Endothelial cell of umbilical vein (primary cell): ENCODE measurements around the gene KPNB1. TPM values are rescaled to one million over a fixed set of nuclear protein-coding genes. Genes with fewer than 3 reads are reported as not detected.

Experiments
- BruUV-seq: library from RNA; stranded (reverse); fragments of 400-500 nt; replicated peaks from 2 replicates; lab custom pipeline; 2021; lab: Mats Ljungman, UMichigan
- CTCF ChIA-PET: fragments of 300-600, 350-600 bp; sonication (Branson Sonifier 250); formaldehyde crosslinking; loops from one replicate; lab custom pipeline; 2021; ENCODE audit warnings: antibody characterized with exemption, inconsistent platforms; lab: Charles Lee
- POLR2A ChIA-PET: fragments of 300-600, 350-600 bp; sonication (Branson Sonifier 250); formaldehyde crosslinking; loops from one replicate; lab custom pipeline; 2021; ENCODE audit warnings: antibody characterized with exemption, inconsistent platforms; lab: Charles Lee
- DNase-seq: peaks from one replicate; pipeline ENCODE4 v3.0.0-alpha.2; 2011; ENCODE audit warnings: low read depth, low spot score
- FAIRE-seq: peaks from 2 replicates; lab custom pipeline; 2011; peaks lifted over from hg19 to GRCh38; lab: Jason Lieb, UNC
- H2AFZ ChIP-seq: 2 replicates; pipeline ENCODE4 v1.6.0; 2012; ENCODE audit warnings: low read depth, low read length, control low read depth, inconsistent platforms
- H3K27ac ChIP-seq: 2 replicates; pipeline ENCODE4 v1.5.1; 2011; ENCODE audit warnings: low read depth, mild to moderate bottlenecking, control low read depth, low read length, moderate library complexity; ENCODE audit not compliant: insufficient read depth
- H3K27me3 ChIP-seq, 2 experiments: 2 replicates each; pipeline versions ENCODE4 v1.6.0 to v1.6.1; 2011; ENCODE audit warnings: low read length in 2 of 2, mixed read lengths in 1 of 2; ENCODE audit not compliant: control insufficient read depth in 2 of 2, insufficient read depth in 2 of 2
- H3K36me3 ChIP-seq, 2 experiments: 2 replicates in 1 of 2; 3 replicates in 1 of 2; pipeline ENCODE4 v1.5.1; 2011; ENCODE audit warnings: low read length in 2 of 2, mild to moderate bottlenecking in 1 of 2, moderate library complexity in 1 of 2; ENCODE audit not compliant: control insufficient read depth in 2 of 2, insufficient read depth in 2 of 2; ENCODE audit errors: extremely low read depth in 1 of 2
- H3K4me1 ChIP-seq: 3 replicates; pipeline ENCODE4 v1.5.1; 2011; ENCODE audit warnings: mild to moderate bottlenecking, low read length; ENCODE audit not compliant: control insufficient read depth, insufficient read depth; ENCODE audit errors: extremely low read depth
- H3K4me2 ChIP-seq: 2 replicates; pipeline ENCODE4 v1.6.1; 2011; ENCODE audit warnings: low read length, control low read depth, mixed read lengths; ENCODE audit not compliant: insufficient read depth
- H3K4me3 ChIP-seq, 3 experiments: fragments of 200-600 bp in 1 of 3; sonication (generic), shearing (Covaris generic) in 1 of 3; replicated peaks in 1 of 3; 2 replicates each; pipeline ENCODE4 v1.5.1; 2011 to 2016; ENCODE audit warnings: control low read depth in 3 of 3, low read length in 3 of 3, mild to moderate bottlenecking in 2 of 3, inconsistent platforms in 1 of 3, low read depth in 1 of 3, moderate library complexity in 1 of 3; ENCODE audit not compliant: insufficient read depth in 1 of 3
- H3K79me2 ChIP-seq: 2 replicates; pipeline ENCODE4 v1.6.0; 2012; ENCODE audit warnings: low read length, inconsistent platforms; ENCODE audit not compliant: control insufficient read depth, insufficient read depth
- H3K9ac ChIP-seq: replicated peaks from 2 replicates; pipeline ENCODE3; 2011; ENCODE audit warnings: low read length, control low read depth; ENCODE audit not compliant: insufficient read depth; ENCODE audit errors: extremely low read depth
- H3K9me1 ChIP-seq: replicated peaks from 3 replicates; pipeline ENCODE4 v1.6.0; 2011; ENCODE audit warnings: mild to moderate bottlenecking, low read length; ENCODE audit not compliant: control insufficient read depth, insufficient read depth; ENCODE audit errors: extremely low read depth
- H3K9me3 ChIP-seq: replicated peaks from 2 replicates; pipeline ENCODE4 v1.5.1; 2012; ENCODE audit warnings: low read length, inconsistent platforms; ENCODE audit not compliant: control insufficient read depth, insufficient read depth
- H4K20me1 ChIP-seq: replicated peaks from 2 replicates; pipeline ENCODE3; 2011; ENCODE audit warnings: mild to moderate bottlenecking, low read length; ENCODE audit not compliant: control insufficient read depth, insufficient read depth; ENCODE audit errors: extremely low read depth
- EZH2 ChIP-seq: IDR thresholded peaks from 2 replicates; pipeline ENCODE4 v1.6.1; 2012; ENCODE audit warnings: borderline replicate concordance, low read depth, mild to moderate bottlenecking, moderate library complexity, low read length, inconsistent platforms; ENCODE audit not compliant: severe bottlenecking
- FOS ChIP-seq: IDR thresholded peaks from 2 replicates; pipeline ENCODE4 v1.6.1; 2011; ENCODE audit warnings: mild to moderate bottlenecking, low read length, moderate library complexity, borderline replicate concordance; ENCODE audit not compliant: insufficient read depth
- GATA2 ChIP-seq: IDR thresholded peaks from 2 replicates; pipeline ENCODE4 v1.7.0; 2011; ENCODE audit warnings: low read depth, mild to moderate bottlenecking, moderate library complexity, mixed read lengths, low read length; ENCODE audit not compliant: insufficient read length, insufficient read depth
- JUN ChIP-seq: IDR thresholded peaks from 2 replicates; pipeline ENCODE4 v1.6.1; 2011; ENCODE audit warnings: borderline replicate concordance, low read depth; ENCODE audit not compliant: insufficient read length, insufficient read depth
- MYC ChIP-seq: IDR thresholded peaks from one replicate; pipeline ENCODE4 v1.6.1; 2011; ENCODE audit warnings: mild to moderate bottlenecking, low read depth, low read length
- POLR2A ChIP-seq: IDR thresholded peaks from 2 replicates; pipeline ENCODE4 v1.6.1; 2012; ENCODE audit warnings: low read depth, mild to moderate bottlenecking, control low read depth, low read length
- POLR2AphosphoS5 ChIP-seq: IDR thresholded peaks from 2 replicates; pipeline ENCODE4 v1.6.1; 2012; ENCODE audit warnings: low read depth, mild to moderate bottlenecking, control low read depth, low read length, moderate library complexity; ENCODE audit not compliant: insufficient read depth
- dilution Hi-C: fragments of 300-500 bp; cut with MboI; formaldehyde crosslinking; loops from one replicate; pipeline ENCODE4 v1.15.0; 2019; ENCODE audit warnings: low sequenced_read_pairs; ENCODE audit not compliant: extremely low pct_ligation_motif_present
- intact Hi-C: fragments of 100-400 bp; cut with micrococcal nuclease; formaldehyde crosslinking; loops from one replicate; pipeline ENCODE4 v1.10.0; 2022
- polyA plus RNA-seq, 4 experiments: library from polyadenylated mRNA; depleted of rRNA in 3 of 4; stranded (reverse) in 3 of 4; unstranded in 1 of 4; fragments of >200 nt; gene quantifications; 2 replicates each; pipeline versions ENCODE4 v1.2.1 to v1.2.3, GENCODE V29; 2011 to 2012; ENCODE audit warnings: missing spikeins in 1 of 4
- total RNA-seq: library from RNA; stranded (reverse); gene quantifications from 2 replicates; pipeline ENCODE4 v1.2.3, GENCODE V29; 2021
- TF ChIP-seq, protein P1 (sequence below): IDR thresholded peaks from 2 replicates; pipeline ENCODE4 v1.6.1; 2011; ENCODE audit not compliant: insufficient read depth, insufficient read length
- TF ChIP-seq, protein P2 (sequence below), 2 donors: IDR thresholded peaks; 1 replicate in 1 of 2; 2 replicates in 1 of 2; pipeline ENCODE4 v1.5.1; 2011; ENCODE audit warnings: low read length in 2 of 2, mild to moderate bottlenecking in 2 of 2, moderate library complexity in 2 of 2, control low read depth in 1 of 2, inconsistent platforms in 1 of 2, low read depth in 1 of 2; ENCODE audit not compliant: insufficient read depth in 1 of 2; ENCODE audit errors: extremely low read depth in 1 of 2

Gene KPNB1
- total and polyA plus RNA-seq, 2 donors (not counting 3 experiments of a cell fraction or from before 2014, with no cell fraction given) = 119 to 495 TPM

DNA sequence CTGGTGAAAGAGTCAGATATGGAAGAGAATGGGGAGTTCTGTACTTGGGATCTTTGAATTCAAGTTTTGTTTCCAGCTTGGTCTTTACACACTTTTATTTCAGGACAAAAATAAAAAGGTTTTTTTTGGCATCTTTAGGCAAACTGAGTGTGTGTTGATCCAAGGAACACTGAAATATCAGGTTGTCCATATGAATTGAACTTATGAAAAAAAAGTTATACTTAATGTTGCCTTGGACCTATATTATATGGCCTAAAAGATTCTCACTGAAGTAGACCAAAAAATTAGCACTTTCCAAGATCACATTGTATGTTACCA is 14.9 kb downstream of the KPNB1 start:
- Histone ChIP-seq H3K4me3 (no peak overlapping the region), H3K9me1 (no peaks in the 10 kb centered on the region), H3K9me3 (no peaks in the 10 kb centered on the region), H3K4me2 (no peak overlapping the region), H2AFZ (no peak overlapping the region), H3K27ac (no peak overlapping the region), H3K36me3 (peaks cover 43 to 64% of the 10 kb centered on the region in 2 experiments), H4K20me1 (peaks cover 16% of the 10 kb centered on the region), H3K9ac (no peak overlapping the region), H3K27me3 (no peaks in the 10 kb centered on the region), H3K4me1 (no peaks in the 10 kb centered on the region), H3K79me2 (peaks cover 37% of the 10 kb centered on the region)
- dilution Hi-C loops = no loop called here
- DNase-seq (no peak), FAIRE-seq (no peak)
- intact Hi-C loops = loop anchor here (5.0 kb wide), 1 partner anchor 138 kb away; no protein-coding TSS in a partner anchor
- TF ChIP-seq, protein P1, sequence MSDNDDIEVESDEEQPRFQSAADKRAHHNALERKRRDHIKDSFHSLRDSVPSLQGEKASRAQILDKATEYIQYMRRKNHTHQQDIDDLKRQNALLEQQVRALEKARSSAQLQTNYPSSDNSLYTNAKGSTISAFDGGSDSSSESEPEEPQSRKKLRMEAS = no peak
- no peak for TF ChIP-seq MYC
- TF ChIP-seq POLR2AphosphoS5 = no peak
- no peak for TF ChIP-seq JUN
- TF ChIP-seq, protein P2, sequence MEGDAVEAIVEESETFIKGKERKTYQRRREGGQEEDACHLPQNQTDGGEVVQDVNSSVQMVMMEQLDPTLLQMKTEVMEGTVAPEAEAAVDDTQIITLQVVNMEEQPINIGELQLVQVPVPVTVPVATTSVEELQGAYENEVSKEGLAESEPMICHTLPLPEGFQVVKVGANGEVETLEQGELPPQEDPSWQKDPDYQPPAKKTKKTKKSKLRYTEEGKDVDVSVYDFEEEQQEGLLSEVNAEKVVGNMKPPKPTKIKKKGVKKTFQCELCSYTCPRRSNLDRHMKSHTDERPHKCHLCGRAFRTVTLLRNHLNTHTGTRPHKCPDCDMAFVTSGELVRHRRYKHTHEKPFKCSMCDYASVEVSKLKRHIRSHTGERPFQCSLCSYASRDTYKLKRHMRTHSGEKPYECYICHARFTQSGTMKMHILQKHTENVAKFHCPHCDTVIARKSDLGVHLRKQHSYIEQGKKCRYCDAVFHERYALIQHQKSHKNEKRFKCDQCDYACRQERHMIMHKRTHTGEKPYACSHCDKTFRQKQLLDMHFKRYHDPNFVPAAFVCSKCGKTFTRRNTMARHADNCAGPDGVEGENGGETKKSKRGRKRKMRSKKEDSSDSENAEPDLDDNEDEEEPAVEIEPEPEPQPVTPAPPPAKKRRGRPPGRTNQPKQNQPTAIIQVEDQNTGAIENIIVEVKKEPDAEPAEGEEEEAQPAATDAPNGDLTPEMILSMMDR (IDR thresholded peaks at IDR 0.05; ENCODE audit: extremely low read depth in 1 of 2, insufficient read depth in 1 of 2, low read depth in 1 of 2, low read length in 2 of 2) = no peak
- no peak for TF ChIP-seq GATA2
- TF ChIP-seq FOS = no peak
- no peak for TF ChIP-seq POLR2A
- no peak for TF ChIP-seq EZH2
- POLR2A ChIA-PET = no interaction called here
- CTCF ChIA-PET = interaction anchor here (1.0 to 4.1 kb wide), 17 partner anchors 10 to 167 kb away, joined by 3 to 43 read pairs (median 5); partner anchors contain the start of genes KPNB1, LRRC46, MRPL10 and TBKBP1
- BruUV-seq = no TSS peak
